WTC11 (cell line): Measurements from ENCODE around the gene EWSR1. TPM values are rescaled to one million over a fixed set of nuclear protein-coding genes. Genes with fewer than 3 reads are reported as not detected.
"Not testable (repeated sequence)": the region's sequence is repeated elsewhere in the genome, so short reads cannot be mapped to it uniquely, and the experiment has no call there.

Experiments
- ATAC-seq: fragments of 200-7000 bp; cut with Tn5 transposase; 2 replicates; pipeline ENCODE4 v1.10.0; 2021; ENCODE audit warnings: mild to moderate bottlenecking, moderate library complexity
- CTCF ChIA-PET: fragments of 300-600 bp; sonication (Branson Sonifier 250); formaldehyde crosslinking; loops from one replicate; lab custom pipeline; 2021; ENCODE audit warnings: antibody characterized with exemption; lab: Charles Lee
- POLR2A ChIA-PET: fragments of 350-600 bp; sonication (Branson Sonifier 250); formaldehyde crosslinking; loops from one replicate; lab custom pipeline; 2021; ENCODE audit warnings: antibody characterized with exemption; lab: Charles Lee
- DNase-seq: peaks from one replicate; pipeline ENCODE4 v3.0.0; 2021; ENCODE audit warnings: low spot score
- H3K27ac Mint-ChIP-seq: 2 replicates; pipeline ENCODE4 v1.8.0; 2021; ENCODE audit warnings: mixed read lengths
- H3K27me3 Mint-ChIP-seq: 2 replicates; pipeline ENCODE4 v1.8.0; 2021; ENCODE audit warnings: low read depth, mild to moderate bottlenecking, moderate library complexity, mixed read lengths
- H3K36me3 Mint-ChIP-seq: 2 replicates; pipeline ENCODE4 v1.8.0; 2021; ENCODE audit warnings: mixed read lengths
- H3K4me1 Mint-ChIP-seq: 2 replicates; pipeline ENCODE4 v1.8.0; 2022; ENCODE audit warnings: mixed read lengths
- H3K4me3 Mint-ChIP-seq: 2 replicates; pipeline ENCODE4 v1.8.0; 2021; ENCODE audit warnings: mild to moderate bottlenecking, moderate library complexity, mixed read lengths
- H3K9me3 Mint-ChIP-seq: 2 replicates; pipeline ENCODE4 v1.8.0; 2021; ENCODE audit warnings: mixed read lengths
- IRF2 ChIP-seq: sonication (generic); formaldehyde crosslinking; IDR thresholded peaks from 2 replicates; pipeline ENCODE4 v1.8.0; 2022; ENCODE audit warnings: low read depth, missing genetic modification reagents, borderline replicate concordance
- JAZF1 ChIP-seq: fragments of 250-450 bp; sonication (Bioruptor Pico); IDR thresholded peaks from 2 replicates; pipeline ENCODE4 v1.9.0; 2021; ENCODE audit warnings: moderate library complexity, mild to moderate bottlenecking, inconsistent platforms
- SMAD4 ChIP-seq: sonication (generic); formaldehyde crosslinking; IDR thresholded peaks from 2 replicates; pipeline ENCODE4 v1.8.0; 2022; ENCODE audit warnings: mild to moderate bottlenecking, missing genetic modification reagents
- TEAD4 ChIP-seq: sonication (generic); formaldehyde crosslinking; IDR thresholded peaks from 2 replicates; pipeline ENCODE4 v1.8.0; 2022; ENCODE audit warnings: mild to moderate bottlenecking, missing genetic modification reagents
- total RNA-seq: library from RNA; stranded (reverse); gene quantifications from 3 replicates; pipeline ENCODE4 v1.2.3, GENCODE V29; 2021
- TF ChIP-seq, protein P1 (sequence below): sonication (generic); formaldehyde crosslinking; IDR thresholded peaks from 2 replicates; pipeline ENCODE4 v1.8.0; 2023; ENCODE audit warnings: mild to moderate bottlenecking, missing genetic modification reagents
- TF ChIP-seq, protein P2 (sequence below): sonication (generic); formaldehyde crosslinking; conservative IDR thresholded peaks from 2 replicates; pipeline ENCODE4 v1.8.1; 2023; ENCODE audit warnings: mild to moderate bottlenecking, low read depth, missing genetic modification reagents, moderate library complexity
- TF ChIP-seq, protein P3 (sequence below): fragments of 250-450 bp; sonication (Bioruptor Pico); IDR thresholded peaks from 2 replicates; pipeline ENCODE4 v1.8.0; 2021; ENCODE audit warnings: mild to moderate bottlenecking
- TF ChIP-seq, protein P4 (sequence below): fragments of 200-600 bp; IDR thresholded peaks from 2 replicates; pipeline ENCODE4 v1.8.0; 2022; ENCODE audit warnings: antibody characterized with exemption

EWSR1 gene
- total RNA-seq, 1 experiment from 2014 or later, result 377 TPM

DNA sequence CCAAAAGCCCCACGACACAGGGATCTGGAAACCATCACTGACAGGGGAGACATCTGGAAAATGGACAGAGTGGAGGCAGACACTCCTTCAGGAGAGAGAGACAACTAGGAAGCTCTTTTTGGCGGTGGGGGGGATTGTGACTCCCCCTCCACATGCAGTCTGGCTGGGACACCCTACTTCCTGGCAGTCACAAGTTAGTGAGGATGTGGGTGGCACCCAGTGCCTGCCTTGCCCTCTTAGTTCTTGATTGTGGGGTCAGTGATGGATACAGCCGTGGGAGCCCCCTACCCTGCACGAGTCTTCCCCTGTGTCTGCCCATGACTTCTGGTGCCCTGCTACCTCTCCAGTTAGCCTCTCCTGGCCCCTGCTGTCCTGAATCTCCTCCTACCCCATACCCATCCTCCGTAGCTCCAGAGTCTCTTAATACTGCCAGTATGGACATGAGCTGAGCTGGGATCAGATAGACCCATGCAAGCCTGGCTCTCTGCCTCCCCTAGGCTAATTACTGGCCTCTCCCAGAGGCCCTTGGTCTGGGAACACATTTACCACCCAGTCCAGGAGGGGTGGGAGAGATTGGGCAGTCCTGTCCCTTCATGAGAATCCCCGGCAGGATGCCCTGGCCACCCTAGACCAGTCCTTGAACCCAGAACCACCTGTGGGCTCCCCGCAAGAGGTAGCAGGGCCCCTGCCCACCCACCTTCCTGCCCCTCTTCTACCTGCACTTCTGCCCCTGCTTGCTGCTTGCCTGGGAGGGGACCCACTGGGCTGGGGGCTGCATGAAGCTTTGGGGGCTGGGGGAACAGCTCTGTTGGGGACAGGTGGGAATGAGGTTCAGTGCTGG, 23.1 kb upstream of the EWSR1 start:
- Mint-ChIP-seq H3K4me1 (no peaks in the 10 kb centered on the region), H3K27me3 (peaks cover 16% of the 10 kb centered on the region), H3K9me3 (peaks cover 21% of the 10 kb centered on the region), H3K27ac (no peak overlapping the region), H3K4me3 (no peak overlapping the region), H3K36me3 (peaks cover 24% of the 10 kb centered on the region)
- CTCF ChIA-PET, result interaction anchor here (0.5 to 8.4 kb wide), 57 partner anchors 9 to 815 kb away, joined by 3 to 171 read pairs (median 5); partner anchors contain the start of genes C22orf31, EMID1, GAS2L1 and KREMEN1
- peak; percentile 13 for ATAC-seq
- no peak for DNase-seq
- POLR2A ChIA-PET, result interaction anchor here (0.5 to 1.0 kb wide), 3 partner anchors 18 to 191 kb away, joined by 3 to 12 read pairs (median 3); no protein-coding TSS in a partner anchor
- TF ChIP-seq, protein P1, sequence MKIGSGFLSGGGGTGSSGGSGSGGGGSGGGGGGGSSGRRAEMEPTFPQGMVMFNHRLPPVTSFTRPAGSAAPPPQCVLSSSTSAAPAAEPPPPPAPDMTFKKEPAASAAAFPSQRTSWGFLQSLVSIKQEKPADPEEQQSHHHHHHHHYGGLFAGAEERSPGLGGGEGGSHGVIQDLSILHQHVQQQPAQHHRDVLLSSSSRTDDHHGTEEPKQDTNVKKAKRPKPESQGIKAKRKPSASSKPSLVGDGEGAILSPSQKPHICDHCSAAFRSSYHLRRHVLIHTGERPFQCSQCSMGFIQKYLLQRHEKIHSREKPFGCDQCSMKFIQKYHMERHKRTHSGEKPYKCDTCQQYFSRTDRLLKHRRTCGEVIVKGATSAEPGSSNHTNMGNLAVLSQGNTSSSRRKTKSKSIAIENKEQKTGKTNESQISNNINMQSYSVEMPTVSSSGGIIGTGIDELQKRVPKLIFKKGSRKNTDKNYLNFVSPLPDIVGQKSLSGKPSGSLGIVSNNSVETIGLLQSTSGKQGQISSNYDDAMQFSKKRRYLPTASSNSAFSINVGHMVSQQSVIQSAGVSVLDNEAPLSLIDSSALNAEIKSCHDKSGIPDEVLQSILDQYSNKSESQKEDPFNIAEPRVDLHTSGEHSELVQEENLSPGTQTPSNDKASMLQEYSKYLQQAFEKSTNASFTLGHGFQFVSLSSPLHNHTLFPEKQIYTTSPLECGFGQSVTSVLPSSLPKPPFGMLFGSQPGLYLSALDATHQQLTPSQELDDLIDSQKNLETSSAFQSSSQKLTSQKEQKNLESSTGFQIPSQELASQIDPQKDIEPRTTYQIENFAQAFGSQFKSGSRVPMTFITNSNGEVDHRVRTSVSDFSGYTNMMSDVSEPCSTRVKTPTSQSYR (CRISPR knock-in tag), result no peak
- TF ChIP-seq, protein P2, sequence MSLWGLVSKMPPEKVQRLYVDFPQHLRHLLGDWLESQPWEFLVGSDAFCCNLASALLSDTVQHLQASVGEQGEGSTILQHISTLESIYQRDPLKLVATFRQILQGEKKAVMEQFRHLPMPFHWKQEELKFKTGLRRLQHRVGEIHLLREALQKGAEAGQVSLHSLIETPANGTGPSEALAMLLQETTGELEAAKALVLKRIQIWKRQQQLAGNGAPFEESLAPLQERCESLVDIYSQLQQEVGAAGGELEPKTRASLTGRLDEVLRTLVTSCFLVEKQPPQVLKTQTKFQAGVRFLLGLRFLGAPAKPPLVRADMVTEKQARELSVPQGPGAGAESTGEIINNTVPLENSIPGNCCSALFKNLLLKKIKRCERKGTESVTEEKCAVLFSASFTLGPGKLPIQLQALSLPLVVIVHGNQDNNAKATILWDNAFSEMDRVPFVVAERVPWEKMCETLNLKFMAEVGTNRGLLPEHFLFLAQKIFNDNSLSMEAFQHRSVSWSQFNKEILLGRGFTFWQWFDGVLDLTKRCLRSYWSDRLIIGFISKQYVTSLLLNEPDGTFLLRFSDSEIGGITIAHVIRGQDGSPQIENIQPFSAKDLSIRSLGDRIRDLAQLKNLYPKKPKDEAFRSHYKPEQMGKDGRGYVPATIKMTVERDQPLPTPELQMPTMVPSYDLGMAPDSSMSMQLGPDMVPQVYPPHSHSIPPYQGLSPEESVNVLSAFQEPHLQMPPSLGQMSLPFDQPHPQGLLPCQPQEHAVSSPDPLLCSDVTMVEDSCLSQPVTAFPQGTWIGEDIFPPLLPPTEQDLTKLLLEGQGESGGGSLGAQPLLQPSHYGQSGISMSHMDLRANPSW (CRISPR knock-in tag), result no peak
- TF ChIP-seq TEAD4 (no peak), JAZF1 (no peak), IRF2 (no peak)
- TF ChIP-seq, protein P3, sequence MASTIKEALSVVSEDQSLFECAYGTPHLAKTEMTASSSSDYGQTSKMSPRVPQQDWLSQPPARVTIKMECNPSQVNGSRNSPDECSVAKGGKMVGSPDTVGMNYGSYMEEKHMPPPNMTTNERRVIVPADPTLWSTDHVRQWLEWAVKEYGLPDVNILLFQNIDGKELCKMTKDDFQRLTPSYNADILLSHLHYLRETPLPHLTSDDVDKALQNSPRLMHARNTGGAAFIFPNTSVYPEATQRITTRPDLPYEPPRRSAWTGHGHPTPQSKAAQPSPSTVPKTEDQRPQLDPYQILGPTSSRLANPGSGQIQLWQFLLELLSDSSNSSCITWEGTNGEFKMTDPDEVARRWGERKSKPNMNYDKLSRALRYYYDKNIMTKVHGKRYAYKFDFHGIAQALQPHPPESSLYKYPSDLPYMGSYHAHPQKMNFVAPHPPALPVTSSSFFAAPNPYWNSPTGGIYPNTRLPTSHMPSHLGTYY, result no peak

DNA sequence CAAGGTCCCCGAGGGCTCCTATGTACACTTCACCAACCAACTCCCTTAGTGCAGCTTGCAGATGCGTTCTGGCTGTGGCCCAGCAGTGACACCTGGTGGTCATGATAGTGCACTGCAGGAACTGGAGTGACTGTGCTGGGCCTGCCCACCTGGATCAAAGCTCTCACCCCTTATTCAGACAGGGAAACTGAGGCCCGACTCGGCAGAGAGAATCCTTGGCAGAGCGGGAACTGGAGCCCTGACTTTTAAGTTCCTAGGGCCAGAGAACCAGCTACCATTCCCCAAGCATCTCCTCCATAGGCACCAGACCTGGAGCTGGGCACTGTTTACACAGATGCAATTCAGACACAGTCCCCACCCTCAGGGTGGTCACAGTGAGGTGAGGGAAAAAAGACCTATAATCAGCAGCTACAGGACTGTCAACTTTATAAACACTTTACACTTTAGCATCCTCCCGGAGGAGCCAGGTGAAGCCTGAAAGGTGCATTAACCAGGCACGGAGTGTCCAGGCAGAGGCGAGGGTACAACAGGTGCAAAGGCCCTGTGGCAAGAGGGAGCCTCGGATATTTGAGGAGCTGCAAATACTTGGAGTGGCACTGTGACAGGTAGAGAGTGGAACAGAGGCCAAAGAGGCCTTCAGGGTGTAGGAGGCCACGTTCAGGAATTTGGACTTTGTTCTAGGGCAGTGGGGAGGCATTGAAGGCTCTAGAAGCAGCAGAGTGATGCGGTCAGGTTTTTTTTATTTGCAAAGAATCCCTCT, 22.3 kb upstream of the EWSR1 start:
- Mint-ChIP-seq H3K36me3 (peaks cover 23% of the 10 kb centered on the region), H3K27me3 (peaks cover 16% of the 10 kb centered on the region), H3K9me3 (peaks cover 19% of the 10 kb centered on the region)
- POLR2A ChIA-PET, result interaction anchor here (0.5 to 1.0 kb wide), 3 partner anchors 17 to 192 kb away, joined by 3 to 12 read pairs (median 3); no protein-coding TSS in a partner anchor
- peak; percentile 80 for DNase-seq
- TF ChIP-seq SMAD4 (CRISPR knock-in tag), result no peak
- TF ChIP-seq, protein P4, sequence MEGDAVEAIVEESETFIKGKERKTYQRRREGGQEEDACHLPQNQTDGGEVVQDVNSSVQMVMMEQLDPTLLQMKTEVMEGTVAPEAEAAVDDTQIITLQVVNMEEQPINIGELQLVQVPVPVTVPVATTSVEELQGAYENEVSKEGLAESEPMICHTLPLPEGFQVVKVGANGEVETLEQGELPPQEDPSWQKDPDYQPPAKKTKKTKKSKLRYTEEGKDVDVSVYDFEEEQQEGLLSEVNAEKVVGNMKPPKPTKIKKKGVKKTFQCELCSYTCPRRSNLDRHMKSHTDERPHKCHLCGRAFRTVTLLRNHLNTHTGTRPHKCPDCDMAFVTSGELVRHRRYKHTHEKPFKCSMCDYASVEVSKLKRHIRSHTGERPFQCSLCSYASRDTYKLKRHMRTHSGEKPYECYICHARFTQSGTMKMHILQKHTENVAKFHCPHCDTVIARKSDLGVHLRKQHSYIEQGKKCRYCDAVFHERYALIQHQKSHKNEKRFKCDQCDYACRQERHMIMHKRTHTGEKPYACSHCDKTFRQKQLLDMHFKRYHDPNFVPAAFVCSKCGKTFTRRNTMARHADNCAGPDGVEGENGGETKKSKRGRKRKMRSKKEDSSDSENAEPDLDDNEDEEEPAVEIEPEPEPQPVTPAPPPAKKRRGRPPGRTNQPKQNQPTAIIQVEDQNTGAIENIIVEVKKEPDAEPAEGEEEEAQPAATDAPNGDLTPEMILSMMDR, result peak; percentile 99
- TF ChIP-seq, all 79 proteins: peak for 1
- Mint-ChIP-seq H3K4me3 (no peak overlapping the region), H3K27ac (no peak overlapping the region), H3K4me1 (no peaks in the 10 kb centered on the region)
- CTCF ChIA-PET, result interaction anchor here (0.5 to 8.4 kb wide), 64 partner anchors 10 to 815 kb away, joined by 3 to 171 read pairs (median 5); partner anchors contain the start of genes C22orf31, EMID1, GAS2L1 and KREMEN1
- ATAC-seq, result peak; percentile 95

DNA sequence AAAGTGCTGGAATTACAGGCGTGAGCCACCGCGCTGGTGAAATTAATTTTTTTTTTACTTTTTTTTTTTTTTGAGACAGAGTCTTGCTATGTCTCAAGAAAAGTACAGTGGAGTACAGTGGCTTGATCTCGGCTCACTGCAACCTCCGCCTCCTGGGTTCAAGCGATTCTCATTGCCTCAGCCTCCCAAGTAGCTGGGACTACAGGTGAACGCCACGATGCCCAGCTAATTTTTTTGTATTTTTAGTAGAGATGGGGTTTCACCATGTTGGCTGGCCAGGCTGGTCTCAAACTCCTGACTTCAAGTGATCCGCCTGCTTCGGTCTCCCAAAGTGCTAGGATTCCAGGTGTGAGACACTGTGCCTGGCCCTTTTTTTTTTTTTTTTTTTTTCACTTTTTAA, 20.2 kb upstream of the EWSR1 start:
- not testable (repeated sequence) for H3K4me1 Mint-ChIP-seq, H3K27ac Mint-ChIP-seq, ATAC-seq, DNase-seq, H3K36me3 Mint-ChIP-seq, H3K4me3 Mint-ChIP-seq, H3K9me3 Mint-ChIP-seq, H3K27me3 Mint-ChIP-seq
- CTCF ChIA-PET, result interaction anchor here (3.3 to 8.4 kb wide), 2 partner anchors 10 to 43 kb away, joined by 52 to 171 read pairs; partner anchors contain the start of gene EMID1
- POLR2A ChIA-PET, result interaction anchor here (0.7 kb wide), 2 partner anchors 51 to 641 kb away, joined by 3 to 4 read pairs; no protein-coding TSS in a partner anchor
